ENCODE results near the gene DUSP18. TPM values are rescaled to one million over a fixed set of nuclear protein-coding genes. Genes with fewer than 3 reads are reported as not detected.
"Not testable (repeated sequence)": the region's sequence is repeated elsewhere in the genome, so short reads cannot be mapped to it uniquely, and the experiment has no call there.

The DUSP18 gene
- total RNA-seq, 1 experiment from 2014 or later = 11.9 TPM

DNA sequence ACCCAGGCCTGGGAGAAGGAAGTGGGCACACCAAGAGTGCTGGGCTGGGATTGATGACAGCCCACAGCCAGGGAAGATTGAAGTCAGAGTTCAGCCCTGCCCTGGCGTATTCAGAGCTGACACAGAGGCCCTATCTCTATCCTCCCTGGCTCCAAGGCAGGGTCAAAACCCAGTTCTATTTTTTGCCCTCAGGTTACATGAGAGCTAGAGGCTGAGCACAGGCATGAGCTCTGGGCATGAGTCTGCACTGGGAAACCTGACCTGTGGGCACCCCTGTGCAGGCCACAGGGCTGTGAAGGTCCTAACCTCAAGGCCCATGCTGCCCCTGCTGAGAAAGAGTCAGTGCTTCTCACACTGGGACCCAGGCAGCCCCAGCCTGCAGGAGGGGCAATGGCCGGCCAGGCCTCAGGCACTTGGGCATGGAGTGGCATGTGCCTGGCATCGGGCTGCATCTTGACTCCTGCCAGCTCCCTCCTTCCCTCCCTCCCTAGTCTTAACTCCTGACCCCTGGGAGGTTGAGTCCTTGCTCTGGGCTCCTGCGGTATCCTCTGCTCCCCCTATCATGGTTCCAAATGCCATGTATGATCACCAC is 26.7 kb downstream of the DUSP18 start:
- DNase-seq (ENCODE audit: low read depth) = no peak

DNA sequence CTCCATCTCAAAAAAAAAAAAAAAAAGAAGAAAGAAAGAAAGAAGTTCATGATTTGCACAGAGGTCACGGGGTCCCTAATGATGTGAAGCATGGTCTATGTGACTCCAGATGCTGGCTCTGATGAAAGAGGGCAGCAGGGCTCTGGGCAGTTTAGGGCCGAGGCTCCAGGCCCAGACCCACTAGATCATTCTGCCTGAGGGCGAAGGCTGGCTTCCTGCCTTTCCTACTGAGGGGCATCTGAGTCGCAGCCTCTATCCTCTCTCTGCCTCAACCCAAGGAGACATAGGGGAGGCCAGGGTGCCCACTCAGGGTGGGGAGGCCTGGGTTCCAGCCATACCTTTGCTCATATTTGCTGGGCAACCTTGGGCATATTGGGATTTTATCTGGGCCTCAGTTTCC is 27.3 kb downstream of the DUSP18 start:
- no peak for DNase-seq (ENCODE audit: low read depth)

DNA sequence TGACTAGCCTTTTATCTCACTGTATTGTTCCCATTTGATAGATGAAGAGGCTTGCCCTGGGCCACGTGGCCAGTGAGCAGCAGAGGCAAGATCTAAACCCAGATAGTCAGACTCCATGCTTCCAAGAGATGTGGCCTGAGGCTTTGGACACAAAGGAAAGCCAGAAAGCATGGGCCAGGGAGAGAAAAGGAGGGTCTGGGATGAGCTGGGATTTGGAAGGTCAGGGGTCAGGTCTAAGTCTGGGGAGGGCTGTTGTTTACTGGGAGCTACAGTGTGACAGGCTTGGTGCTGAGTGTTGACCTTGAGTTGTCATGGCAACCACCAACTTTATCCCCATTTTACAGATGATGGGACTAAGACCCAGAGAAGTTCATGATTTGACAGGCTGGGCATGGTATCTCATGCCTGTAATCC is 30.0 kb downstream of the DUSP18 start:
- DNase-seq (ENCODE audit: low read depth) = no peak

DNA sequence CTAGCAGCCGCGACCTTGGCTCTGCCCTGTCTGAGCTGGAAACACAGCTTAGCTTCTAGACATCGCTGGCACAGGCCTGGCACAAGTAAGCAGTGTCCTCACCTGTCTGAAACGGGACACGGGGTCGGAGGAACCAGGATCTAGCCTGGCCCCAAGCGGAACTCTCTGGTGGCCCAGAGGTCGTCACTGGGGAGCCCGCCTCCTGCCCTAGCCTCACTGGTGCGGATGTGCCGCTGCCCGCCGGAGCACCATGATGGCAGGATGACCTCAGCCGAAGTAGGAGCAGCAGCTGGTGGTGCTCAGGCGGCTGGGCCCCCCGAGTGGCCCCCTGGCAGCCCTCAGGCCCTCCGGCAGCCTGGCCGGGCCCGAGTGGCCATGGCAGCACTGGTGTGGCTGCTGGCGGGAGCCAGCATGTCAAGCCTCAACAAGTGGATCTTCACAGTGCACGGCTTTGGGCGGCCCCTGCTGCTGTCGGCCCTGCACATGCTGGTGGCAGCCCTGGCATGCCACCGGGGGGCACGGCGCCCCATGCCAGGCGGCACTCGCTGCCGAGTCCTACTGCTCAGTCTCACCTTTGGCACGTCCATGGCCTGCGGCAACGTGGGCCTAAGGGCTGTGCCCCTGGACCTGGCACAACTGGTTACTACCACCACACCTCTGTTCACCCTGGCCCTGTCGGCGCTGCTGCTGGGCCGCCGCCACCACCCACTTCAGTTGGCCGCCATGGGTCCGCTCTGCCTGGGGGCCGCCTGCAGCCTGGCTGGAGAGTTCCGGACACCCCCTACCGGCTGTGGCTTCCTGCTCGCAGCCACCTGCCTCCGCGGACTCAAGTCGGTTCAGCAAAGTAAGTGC is 31.2 kb downstream of the DUSP18 start:
- peak; percentile 29 for DNase-seq (ENCODE audit: low read depth)

DNA sequence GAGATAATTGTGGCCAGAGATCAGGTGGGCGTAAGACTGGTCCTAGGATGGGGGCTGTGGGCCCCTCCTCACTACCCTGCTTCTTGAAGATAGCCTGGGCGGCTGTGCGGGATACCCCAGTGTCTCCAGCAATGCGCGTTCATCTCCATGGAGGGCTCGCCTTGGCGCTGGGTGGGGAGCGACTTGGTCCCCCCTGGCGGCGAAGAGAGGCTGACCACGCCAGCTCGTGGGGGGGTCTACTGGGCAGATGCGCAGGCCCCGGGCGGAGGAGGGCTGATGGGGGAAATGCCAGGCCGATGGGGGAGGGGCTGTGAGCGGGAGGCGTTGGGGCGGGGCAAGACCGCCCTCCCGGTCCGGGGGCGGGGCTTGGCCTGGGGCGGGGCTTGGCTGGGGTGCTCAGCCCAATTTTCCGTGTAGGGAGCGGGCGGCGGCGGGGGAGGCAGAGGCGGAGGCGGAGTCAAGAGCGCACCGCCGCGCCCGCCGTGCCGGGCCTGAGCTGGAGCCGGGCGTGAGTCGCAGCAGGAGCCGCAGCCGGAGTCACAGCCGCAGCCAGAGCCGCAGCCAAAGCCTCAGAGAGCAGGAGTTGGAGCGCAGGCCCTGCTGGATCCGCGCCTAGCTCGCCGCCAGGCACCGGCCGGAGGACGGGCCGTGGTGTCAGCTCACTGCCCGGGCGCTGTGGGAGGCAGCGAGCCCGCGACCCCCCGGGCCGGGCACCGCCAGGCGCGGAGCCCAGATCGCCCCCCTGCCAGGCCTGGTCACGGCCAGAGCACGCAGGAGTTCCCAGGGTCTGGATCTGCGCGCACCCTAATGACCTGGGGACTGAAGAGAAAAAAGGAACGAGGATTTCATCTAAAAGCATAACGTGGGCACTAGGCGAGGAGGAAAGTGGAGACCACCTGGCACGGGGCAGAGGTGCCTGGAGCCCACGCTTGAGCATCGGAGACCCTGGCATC is 32.1 kb downstream of the DUSP18 start, which contains the start of gene SLC35E4:
SLC35E4 (plus strand) TSS at position 509 of the 953 bp plus-strand sequence. CDS start 670 bp downstream, outside the sequence.
- DNase-seq (ENCODE audit: low read depth) = peak; percentile 89

DNA sequence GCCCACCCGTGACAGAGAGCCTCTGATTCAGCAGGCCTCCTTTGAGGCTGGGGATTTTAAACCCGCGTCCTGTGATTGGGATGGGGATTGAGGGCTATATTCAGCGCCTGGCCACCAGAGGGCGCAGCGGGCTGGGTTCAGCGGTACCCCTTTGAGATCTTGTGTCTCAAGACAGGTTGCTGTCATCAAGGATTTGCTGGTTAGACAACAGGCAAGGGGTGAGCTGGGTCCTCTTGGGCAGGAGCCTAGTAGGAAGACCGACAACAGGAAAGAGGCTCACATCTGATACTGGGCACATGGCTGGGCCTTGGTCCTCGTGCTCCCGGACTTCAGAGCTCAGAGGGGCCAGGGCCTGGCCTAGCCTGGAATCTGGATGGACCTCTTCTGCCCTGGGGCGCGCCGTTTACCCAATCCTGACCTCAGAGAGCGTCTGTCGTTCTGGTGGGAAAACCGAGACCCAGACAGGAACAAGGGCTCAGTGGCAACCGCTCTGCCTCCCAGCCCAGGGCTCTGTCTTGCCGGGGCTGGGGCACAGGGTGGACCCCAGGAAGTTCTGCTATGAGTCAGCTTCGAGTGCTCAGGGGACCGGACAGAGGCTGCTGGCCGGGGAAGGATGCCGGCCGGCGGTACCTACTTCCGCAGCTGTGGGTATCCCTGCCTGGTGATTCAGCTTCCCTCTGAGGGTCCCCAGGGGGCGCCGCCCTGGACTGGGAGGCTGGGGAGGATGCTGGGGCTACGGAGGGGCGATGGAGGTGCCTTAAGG is 33.0 kb downstream of the DUSP18 start:
- peak; percentile 88 for DNase-seq (ENCODE audit: low read depth)

DNA sequence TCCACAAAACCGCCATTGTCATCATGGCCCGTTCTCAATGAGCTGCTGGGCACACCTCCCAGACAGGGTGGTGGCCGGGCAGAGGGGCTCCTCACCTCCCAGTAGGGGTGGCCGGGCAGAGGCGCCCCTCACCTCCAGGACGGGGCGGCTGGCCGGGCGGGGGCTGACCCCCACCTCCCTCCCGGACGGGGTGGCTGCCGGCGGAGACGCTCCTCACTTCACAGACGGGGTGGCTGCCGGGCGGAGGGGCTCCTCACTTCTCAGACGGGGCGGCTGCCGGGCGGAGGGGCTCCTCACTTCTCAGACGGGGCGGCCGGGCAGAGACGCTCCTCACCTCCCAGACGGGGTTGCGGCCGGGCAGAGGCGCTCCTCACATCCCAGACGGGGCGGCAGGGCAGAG is 36.2 kb downstream of the DUSP18 start:
- not testable (repeated sequence) for DNase-seq (ENCODE audit: low read depth)

DNA sequence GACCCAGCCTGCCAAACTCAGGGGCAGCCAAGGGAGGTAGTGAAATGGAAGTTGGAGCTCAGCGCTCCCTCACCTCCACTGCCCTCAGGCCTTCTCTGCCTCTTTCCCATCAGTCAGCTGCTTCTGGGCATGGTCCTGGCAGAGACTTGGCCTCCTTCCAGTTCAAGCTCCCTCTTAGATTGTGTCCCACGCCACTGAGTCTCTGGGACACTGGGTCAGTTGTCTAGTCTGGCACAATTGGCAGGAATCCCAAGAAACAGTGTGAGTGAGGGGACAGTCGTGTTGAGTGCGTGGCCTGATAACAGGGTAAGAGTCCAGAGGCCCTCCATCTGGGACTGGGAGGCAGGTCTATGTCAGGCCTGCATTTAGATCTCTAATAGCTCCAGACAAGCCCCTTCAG is 39.2 kb downstream of the DUSP18 start:
- no peak for DNase-seq (ENCODE audit: low read depth)

DNA sequence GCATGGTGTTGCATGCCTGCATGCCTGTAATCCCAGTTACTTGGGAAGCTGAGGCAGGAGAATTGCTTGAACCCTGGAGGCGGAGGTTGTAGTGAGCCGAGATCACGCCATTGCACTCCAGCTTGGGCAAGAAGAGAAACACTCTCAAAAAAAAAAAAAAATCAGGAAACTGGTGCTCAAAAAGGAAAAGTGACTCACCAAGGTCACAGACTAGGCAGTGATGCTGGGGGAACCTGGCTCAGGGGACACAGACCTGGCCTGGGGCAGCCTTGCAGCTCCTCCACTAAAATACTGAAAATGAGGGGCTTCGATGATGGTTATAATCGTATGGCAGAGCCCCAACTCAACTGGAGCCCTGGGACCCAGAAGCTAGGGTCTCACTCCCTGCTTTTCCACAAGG is 40.2 kb downstream of the DUSP18 start:
- DNase-seq (ENCODE audit: low read depth) = no peak

DNA sequence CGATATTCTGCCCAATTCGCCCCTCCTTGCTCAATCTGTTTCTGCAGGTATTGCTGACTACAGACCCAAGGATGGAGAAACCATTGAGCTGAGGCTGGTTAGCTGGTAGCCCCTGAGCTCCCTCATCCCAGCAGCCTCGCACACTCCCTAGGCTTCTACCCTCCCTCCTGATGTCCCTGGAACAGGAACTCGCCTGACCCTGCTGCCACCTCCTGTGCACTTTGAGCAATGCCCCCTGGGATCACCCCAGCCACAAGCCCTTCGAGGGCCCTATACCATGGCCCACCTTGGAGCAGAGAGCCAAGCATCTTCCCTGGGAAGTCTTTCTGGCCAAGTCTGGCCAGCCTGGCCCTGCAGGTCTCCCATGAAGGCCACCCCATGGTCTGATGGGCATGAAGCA is 41.3 kb downstream of the DUSP18 start:
- no peak for DNase-seq (ENCODE audit: low read depth)

DNA sequence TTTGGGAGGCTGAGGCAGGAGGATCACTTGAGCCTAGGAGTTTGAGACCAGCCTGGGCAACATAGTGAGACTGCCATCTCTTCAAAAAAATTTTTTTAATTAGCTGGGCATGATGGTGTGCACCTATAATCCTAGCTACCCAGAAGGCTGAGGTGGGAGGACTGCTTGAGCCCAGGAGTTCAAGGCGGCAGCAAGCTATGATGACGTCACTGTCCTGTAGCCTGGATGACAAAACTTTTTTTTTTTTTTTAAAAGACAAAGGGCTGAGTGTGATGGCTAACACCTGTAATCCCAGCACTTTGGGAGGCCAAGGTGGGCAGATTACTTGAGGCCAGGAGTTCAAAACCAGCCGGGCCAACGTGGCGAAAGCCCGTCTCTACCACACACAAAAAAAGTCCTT is 47.8 kb downstream of the DUSP18 start:
- DNase-seq (ENCODE audit: low read depth) = not testable (repeated sequence)

DNA sequence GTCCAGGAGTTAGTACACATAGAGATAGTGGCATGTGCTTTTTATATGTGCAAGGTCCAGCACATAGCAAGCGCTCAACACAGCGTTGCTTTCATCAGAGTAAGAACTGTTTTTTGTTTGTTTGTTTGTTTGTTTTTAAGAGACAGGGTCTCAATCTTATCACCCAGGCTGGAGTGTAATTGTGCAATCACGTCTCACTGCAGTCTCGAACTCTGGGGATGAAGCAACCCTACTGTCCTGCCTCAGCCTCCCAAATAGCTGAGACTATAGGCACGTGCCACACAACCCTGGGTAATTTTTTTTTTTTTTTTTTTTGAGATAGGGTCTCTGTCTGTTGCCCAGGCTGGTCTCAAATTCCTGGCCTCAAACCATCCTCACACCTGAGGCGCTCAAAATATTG is 49.9 kb downstream of the DUSP18 start:
- DNase-seq (ENCODE audit: low read depth) = no peak

DNA sequence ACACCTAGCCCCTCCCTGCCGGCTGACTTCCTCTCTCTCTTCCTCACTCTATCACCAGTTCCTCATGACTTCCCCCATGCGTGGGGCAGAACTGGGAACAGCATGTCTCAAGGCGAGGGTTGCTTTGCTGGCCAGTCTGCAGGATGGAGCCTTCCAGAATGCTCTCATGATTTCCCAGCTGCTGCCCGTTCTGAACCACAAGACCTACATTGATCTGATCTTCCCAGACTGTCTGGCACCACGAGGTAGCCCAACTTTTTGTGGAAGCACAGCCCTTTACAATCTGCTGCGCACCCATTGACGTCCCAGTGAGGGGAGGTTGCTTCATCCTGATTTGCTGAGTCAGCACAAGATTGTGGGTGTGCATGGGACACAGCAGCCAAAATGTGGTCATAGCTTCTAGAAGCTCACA is 52.1 kb downstream of the DUSP18 start:
- no peak for DNase-seq (ENCODE audit: low read depth)

DNA sequence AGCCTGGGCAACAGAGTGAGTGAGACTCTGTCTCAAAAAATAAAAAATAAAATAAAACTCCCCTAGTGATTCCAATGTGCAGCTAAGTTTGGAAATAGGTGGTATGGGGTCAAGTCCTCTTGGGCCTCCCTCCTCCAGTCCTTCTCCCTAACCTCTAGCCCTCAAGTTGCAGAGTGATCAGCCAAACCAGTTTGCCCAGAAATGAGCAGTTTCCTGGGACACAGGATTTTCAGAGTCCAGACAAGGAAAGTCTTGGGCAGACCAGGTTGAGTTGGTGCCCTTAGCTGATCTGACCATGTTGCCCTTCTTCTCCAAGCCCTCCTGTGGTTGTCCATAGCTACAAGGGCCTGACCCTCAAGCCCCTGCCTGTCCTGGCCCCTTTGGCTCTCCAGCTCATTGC is 52.8 kb downstream of the DUSP18 start:
- DNase-seq (ENCODE audit: low read depth) = no peak

DNA sequence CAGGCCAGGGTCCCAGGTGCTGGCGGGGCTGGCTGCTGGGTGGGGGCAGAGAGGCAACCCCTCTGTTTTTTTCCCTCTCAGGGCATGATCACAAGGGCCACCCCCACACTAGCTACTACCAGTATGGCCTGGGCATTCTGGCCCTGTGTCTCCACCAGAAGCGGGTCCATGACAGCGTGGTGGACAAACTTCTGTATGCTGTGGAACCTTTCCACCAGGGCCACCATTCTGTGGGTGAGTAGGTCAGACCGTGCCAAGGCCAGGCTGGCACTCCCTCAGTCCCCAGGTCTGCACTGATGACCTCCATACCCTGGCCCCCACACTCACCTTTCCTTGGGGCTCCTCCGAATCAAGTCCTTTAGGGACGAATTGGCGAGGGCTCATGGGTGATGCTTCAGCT is 53.4 kb downstream of the DUSP18 start:
- no peak for DNase-seq (ENCODE audit: low read depth)

DNA sequence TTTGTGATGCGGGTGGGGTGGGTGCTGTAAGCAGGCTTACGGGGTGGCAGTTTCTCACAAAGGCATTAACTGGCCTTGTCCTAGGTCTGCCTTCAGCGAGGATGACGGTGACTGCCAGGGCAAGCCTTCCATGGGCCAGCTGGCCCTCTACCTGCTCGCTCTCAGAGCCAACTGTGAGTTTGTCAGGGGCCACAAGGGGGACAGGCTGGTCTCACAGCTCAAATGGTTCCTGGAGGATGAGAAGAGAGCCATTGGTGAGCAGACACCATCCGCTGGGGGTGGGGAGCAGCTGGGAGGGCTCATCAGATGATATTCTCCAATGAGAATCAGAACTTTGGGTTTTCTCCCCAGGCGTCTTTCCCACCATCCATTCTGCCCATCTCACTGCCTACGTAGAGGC is 54.9 kb downstream of the DUSP18 start:
- no peak for DNase-seq (ENCODE audit: low read depth)

Other genes with a start within 250 kb of the DUSP18 start
- 30.0 and 32.2 TPM in 2 replicates for gene MTFP1, start 242.1 kb downstream of the DUSP18 start, total RNA-seq (2014; rRNA removed)
- gene SEC14L3, start 195.9 kb downstream of the DUSP18 start, total RNA-seq (2014; rRNA removed) = not detected in 2 replicates
- 0.13 TPM in 1 of 2 replicates, not detected in the other for gene SEC14L4, start 162.2 kb downstream of the DUSP18 start, total RNA-seq (2014; rRNA removed)
- not detected in 2 replicates for gene SEC14L6, start 121.1 kb downstream of the DUSP18 start, total RNA-seq (2014; rRNA removed)
- not detected in 2 replicates for gene GAL3ST1, start 93.2 kb downstream of the DUSP18 start, total RNA-seq (2014; rRNA removed)
- gene PES1, start 76.0 kb downstream of the DUSP18 start, total RNA-seq (2014; rRNA removed) = 98.0 and 112 TPM in 2 replicates
- gene TCN2, start 60.7 kb downstream of the DUSP18 start, total RNA-seq (2014; rRNA removed) = 13.1 and 26.6 TPM in 2 replicates
- gene SLC35E4, start 32.1 kb downstream of the DUSP18 start, total RNA-seq (2014; rRNA removed) = 40.2 and 42.6 TPM in 2 replicates
- 18.7 and 24.4 TPM in 2 replicates for gene OSBP2, start 27.0 kb upstream of the DUSP18 start, total RNA-seq (2014; rRNA removed)